B cell (primary cell): Measurements from ENCODE around the gene CLCN7.

Source experiments
- EZH2 ChIP-seq: IDR thresholded peaks from 2 replicates; pipeline ENCODE4 v1.6.1; 2012; ENCODE audit warnings: borderline replicate concordance, low read depth, mild to moderate bottlenecking, moderate library complexity, low read length; ENCODE audit not compliant: insufficient read depth, poor library complexity, severe bottlenecking
- TF ChIP-seq, protein P1 (sequence below): fragments of 200-600 bp; IDR thresholded peaks from one replicate; pipeline ENCODE4 v1.8.0; 2022; ENCODE audit warnings: antibody characterized with exemption, mild to moderate bottlenecking

- TF ChIP-seq, protein P1, sequence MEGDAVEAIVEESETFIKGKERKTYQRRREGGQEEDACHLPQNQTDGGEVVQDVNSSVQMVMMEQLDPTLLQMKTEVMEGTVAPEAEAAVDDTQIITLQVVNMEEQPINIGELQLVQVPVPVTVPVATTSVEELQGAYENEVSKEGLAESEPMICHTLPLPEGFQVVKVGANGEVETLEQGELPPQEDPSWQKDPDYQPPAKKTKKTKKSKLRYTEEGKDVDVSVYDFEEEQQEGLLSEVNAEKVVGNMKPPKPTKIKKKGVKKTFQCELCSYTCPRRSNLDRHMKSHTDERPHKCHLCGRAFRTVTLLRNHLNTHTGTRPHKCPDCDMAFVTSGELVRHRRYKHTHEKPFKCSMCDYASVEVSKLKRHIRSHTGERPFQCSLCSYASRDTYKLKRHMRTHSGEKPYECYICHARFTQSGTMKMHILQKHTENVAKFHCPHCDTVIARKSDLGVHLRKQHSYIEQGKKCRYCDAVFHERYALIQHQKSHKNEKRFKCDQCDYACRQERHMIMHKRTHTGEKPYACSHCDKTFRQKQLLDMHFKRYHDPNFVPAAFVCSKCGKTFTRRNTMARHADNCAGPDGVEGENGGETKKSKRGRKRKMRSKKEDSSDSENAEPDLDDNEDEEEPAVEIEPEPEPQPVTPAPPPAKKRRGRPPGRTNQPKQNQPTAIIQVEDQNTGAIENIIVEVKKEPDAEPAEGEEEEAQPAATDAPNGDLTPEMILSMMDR = no peak
- TF ChIP-seq EZH2 = no peak
These were observed 19.9 kb upstream of the CLCN7 start for GRCh38 chr16:1494711-1495110.
